ENCODE results near the gene YWHAB. TPM values are rescaled to one million over a fixed set of nuclear protein-coding genes. Genes with fewer than 3 reads are reported as not detected.
"Not testable (repeated sequence)": the region's sequence is repeated elsewhere in the genome, so short reads cannot be mapped to it uniquely, and the experiment has no call there.

YWHAB gene
- total RNA-seq, 4 donors from 2014 or later, result 121 to 140 (median 130) TPM

- no peaks in the 10 kb centered on the region for H3K36me3 ChIP-seq
- H3K9me3 ChIP-seq, result no peaks in the 10 kb centered on the region
- H3K4me1 ChIP-seq, result peaks cover 2 to 38% (median 24%) of the 10 kb centered on the region in 4 donors
- WGBS, result 76% methylated on average over 6 of the region's 6 CpGs
- peak; percentile 66 for DNase-seq (ENCODE audit: extremely low spot score)
- no peak overlapping the region for H3K4me3 ChIP-seq
- no peak overlapping the region for H3K27ac ChIP-seq (replicated peaks in 1 of 4)
- intact Hi-C loops (cut with DNase I), result no loop called here
- H3K27me3 ChIP-seq, result no peaks in the 10 kb centered on the region
- TF ChIP-seq, protein P1, sequence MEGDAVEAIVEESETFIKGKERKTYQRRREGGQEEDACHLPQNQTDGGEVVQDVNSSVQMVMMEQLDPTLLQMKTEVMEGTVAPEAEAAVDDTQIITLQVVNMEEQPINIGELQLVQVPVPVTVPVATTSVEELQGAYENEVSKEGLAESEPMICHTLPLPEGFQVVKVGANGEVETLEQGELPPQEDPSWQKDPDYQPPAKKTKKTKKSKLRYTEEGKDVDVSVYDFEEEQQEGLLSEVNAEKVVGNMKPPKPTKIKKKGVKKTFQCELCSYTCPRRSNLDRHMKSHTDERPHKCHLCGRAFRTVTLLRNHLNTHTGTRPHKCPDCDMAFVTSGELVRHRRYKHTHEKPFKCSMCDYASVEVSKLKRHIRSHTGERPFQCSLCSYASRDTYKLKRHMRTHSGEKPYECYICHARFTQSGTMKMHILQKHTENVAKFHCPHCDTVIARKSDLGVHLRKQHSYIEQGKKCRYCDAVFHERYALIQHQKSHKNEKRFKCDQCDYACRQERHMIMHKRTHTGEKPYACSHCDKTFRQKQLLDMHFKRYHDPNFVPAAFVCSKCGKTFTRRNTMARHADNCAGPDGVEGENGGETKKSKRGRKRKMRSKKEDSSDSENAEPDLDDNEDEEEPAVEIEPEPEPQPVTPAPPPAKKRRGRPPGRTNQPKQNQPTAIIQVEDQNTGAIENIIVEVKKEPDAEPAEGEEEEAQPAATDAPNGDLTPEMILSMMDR (IDR thresholded peaks at IDR 0.05), result no peak
- no peak for TF ChIP-seq EP300 (IDR thresholded peaks at IDR 0.05)
- TF ChIP-seq POLR2AphosphoS5 (IDR thresholded peaks at IDR 0.05), result no peak
- TF ChIP-seq POLR2A (IDR thresholded peaks at IDR 0.05; ENCODE audit: low read depth), result no peak
Observed at GRCh38 chr20:44856856-44857448, 28.6 kb upstream of the YWHAB start.

DNA sequence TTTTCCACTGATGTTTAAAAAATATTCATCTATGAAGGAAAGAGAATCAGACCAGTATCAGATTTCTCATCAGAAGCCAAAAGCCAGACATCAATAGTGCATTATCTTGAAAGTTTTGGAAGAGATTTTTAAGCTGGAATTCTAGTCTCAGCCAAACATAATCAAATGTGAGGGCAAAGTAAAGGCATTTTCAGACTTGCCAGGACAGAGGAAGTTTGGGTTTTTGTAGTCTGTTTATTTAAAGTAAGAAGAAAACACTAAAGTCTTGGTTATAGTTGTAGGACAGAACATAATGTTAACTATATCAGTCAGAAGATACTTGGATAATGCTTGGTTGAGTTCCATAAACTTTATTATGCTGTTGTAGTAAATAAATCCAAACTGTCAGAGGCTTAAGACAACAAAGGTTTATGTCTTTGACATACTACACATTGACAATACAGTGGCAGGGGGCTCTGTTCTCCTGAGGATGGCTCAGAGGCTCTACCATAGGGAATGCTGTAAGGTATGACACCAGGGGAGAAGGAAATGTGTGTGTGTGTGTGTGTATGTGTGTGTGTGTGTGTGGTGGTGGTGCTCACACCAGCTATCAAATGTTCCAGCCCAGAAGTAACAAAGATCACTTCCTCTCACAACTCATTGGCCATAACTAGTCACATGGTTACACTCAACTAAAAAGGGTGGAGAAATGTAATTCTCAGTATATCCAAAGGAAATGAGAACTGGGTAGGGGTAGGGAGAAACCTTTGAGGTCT lies 26.7 kb upstream of the YWHAB start:
- no peak overlapping the region for H3K4me3 ChIP-seq
- no peaks in the 10 kb centered on the region for H3K36me3 ChIP-seq
- TF ChIP-seq, protein P1 (IDR thresholded peaks at IDR 0.05), result no peak
- no peak for TF ChIP-seq POLR2AphosphoS5 (IDR thresholded peaks at IDR 0.05)
- no peak for TF ChIP-seq POLR2A (IDR thresholded peaks at IDR 0.05; ENCODE audit: low read depth)
- TF ChIP-seq EP300 (IDR thresholded peaks at IDR 0.05), result no peak
- H3K27me3 ChIP-seq, result no peaks in the 10 kb centered on the region
- H3K4me1 ChIP-seq, result peaks cover 14 to 56% (median 42%) of the 10 kb centered on the region in 4 donors
- peak overlapping the region in 1 of 4 donors; percentile 9 for H3K27ac ChIP-seq (replicated peaks in 1 of 4)
- peak; percentile 57 for DNase-seq (ENCODE audit: extremely low spot score)
- intact Hi-C loops (cut with DNase I), result no loop called here
- no peaks in the 10 kb centered on the region for H3K9me3 ChIP-seq

DNA sequence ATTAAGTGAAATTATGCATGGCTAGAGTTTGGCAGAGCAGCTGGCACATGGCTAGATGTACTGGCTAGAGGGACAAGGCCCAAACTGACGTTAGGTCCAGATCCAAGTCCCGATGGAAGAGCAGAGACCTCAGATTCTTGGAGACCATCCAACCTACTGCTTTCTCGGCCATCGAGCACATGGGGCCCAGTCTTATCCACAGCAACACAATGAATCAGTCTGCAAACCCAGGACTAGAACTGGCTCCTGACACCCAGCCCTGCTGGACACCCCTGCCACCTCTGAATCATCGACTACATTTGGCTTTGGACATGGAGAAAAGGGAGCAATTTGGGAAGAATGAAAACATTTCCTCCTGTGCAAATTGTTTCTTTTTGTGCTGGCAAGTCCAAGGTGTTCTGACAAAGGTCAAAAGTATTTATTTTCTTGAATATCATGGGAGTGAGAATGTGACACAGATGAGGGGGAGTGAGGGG lies 23.9 kb upstream of the YWHAB start:
- intact Hi-C loops (cut with DNase I), result no loop called here

DNA sequence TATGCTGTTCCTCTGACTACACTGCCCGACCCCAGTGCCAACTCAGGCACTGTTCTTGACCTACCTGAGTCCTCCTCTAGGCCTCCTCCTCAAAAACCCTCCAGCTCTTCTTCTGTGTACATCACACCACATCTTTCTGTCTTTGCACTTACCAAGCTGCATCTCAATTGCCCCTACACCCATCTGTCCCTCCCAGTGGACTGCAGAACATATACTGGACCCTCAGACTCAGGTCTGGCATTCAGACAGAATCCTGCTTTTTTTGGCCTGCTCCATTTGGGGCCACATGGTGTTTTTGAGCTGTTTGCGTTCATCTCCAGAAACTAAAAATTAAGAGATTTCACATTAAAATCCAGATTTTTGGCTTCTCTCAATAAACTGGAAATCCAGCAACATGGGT lies 23.2 kb upstream of the YWHAB start:
- DNase-seq (ENCODE audit: extremely low spot score), result peak; percentile 81
- H3K4me3 ChIP-seq, result no peak overlapping the region
- H3K36me3 ChIP-seq, result no peaks in the 10 kb centered on the region
- 85% methylated on average over 2 of the region's 2 CpGs for WGBS
- H3K9me3 ChIP-seq, result no peaks in the 10 kb centered on the region
- TF ChIP-seq POLR2AphosphoS5 (IDR thresholded peaks at IDR 0.05) (no peak), POLR2A (IDR thresholded peaks at IDR 0.05; ENCODE audit: low read depth) (no peak), EP300 (IDR thresholded peaks at IDR 0.05) (no peak)
- TF ChIP-seq, protein P1 (IDR thresholded peaks at IDR 0.05), result no peak
- peak overlapping the region; percentile 71 to 79 (median 76) for H3K27ac ChIP-seq (replicated peaks in 1 of 4)
- intact Hi-C loops (cut with DNase I), result no loop called here
- no peaks in the 10 kb centered on the region for H3K27me3 ChIP-seq
- peaks cover 17 to 61% (median 53%) of the 10 kb centered on the region in 4 donors for H3K4me1 ChIP-seq

More for the DNA sequence above, 23.9 kb upstream of the YWHAB start:
- H3K27ac ChIP-seq (replicated peaks in 1 of 4), result peak overlapping the region; percentile 71 to 79 (median 76)
- no peaks in the 10 kb centered on the region for H3K36me3 ChIP-seq
- no peak overlapping the region for H3K4me3 ChIP-seq
- peaks cover 14 to 57% (median 46%) of the 10 kb centered on the region in 4 donors for H3K4me1 ChIP-seq
- no peaks in the 10 kb centered on the region for H3K27me3 ChIP-seq
- 22% methylated on average over 2 of the region's 5 CpGs for WGBS
- DNase-seq (ENCODE audit: extremely low spot score), result peak; percentile 91
- H3K9me3 ChIP-seq, result no peaks in the 10 kb centered on the region
- peak; percentile 8 to 53 for TF ChIP-seq POLR2AphosphoS5 (IDR thresholded peaks at IDR 0.05)
- no peak for TF ChIP-seq POLR2A (IDR thresholded peaks at IDR 0.05; ENCODE audit: low read depth)

DNA sequence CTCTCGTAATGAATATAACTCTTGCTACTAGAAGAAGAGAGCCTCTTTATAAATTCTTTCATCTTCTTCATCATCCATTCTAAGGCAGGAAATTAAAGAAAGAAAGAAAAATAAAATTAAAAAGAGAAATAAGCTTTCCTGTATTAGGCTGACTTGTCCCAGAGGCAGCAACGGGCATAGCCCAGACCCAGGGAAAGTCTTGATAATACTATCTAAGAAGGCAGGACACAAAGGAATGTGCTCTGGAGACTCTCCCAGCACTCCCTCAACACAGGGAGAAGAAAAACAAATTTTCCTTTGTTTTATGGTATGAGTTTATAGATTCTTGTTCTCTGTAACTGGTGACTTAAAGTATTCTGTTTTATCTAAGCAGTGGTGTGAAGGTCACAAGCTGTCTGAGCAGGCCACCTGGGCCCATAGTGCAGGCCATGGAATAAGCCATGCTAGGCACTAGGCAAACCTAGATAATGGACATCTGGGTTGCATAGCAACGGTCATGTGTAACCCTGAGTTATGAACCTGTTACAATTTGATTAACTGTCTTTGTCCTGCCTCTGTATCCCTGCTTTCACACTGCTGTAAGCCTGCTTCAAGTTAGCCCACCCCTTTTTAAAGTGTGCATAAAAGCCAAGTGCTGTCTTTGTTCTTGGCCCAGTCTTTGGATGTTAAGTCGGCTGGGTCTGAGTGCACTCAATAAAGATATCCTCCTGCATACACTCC lies 22.0 kb upstream of the YWHAB start:
- H3K27me3 ChIP-seq; intact Hi-C loops (cut with DNase I); H3K9me3 ChIP-seq; H3K36me3 ChIP-seq; H3K4me3 ChIP-seq: not testable (repeated sequence)
- WGBS, result 51% methylated on average over 4 of the region's 4 CpGs
- Histone ChIP-seq H3K4me1 (peaks cover 21 to 59% (median 54%) of the 10 kb centered on the region in 4 donors), H3K27ac (replicated peaks in 1 of 4) (peak overlapping the region; percentile 71 to 79 (median 76))
- DNase-seq (ENCODE audit: extremely low spot score), result peak; percentile 89

- 79% methylated on average over 3 of the region's 3 CpGs for WGBS
- intact Hi-C loops (cut with DNase I); H3K27ac ChIP-seq (replicated peaks in 1 of 4); H3K4me3 ChIP-seq; H3K9me3 ChIP-seq; H3K36me3 ChIP-seq; H3K27me3 ChIP-seq: not testable (repeated sequence)
- peak; percentile 12 for DNase-seq (ENCODE audit: extremely low spot score)
- H3K4me1 ChIP-seq, result peaks cover 21 to 53% (median 46%) of the 10 kb centered on the region in 4 donors
Observed at GRCh38 chr20:44864493-44864892, 21.0 kb upstream of the YWHAB start.

Measured in esophagus muscularis mucosa (tissue), 4 donors.